GM10847 (cell line): ENCODE results near the gene ZDHHC22.

ENCODE experiments used
- POLR2A ChIP-seq: IDR thresholded peaks from 2 replicates; pipeline ENCODE4 v1.6.1; 2011; ENCODE audit not compliant: insufficient read length; ENCODE audit errors: extremely low read depth

The ZDHHC22 gene

DNA sequence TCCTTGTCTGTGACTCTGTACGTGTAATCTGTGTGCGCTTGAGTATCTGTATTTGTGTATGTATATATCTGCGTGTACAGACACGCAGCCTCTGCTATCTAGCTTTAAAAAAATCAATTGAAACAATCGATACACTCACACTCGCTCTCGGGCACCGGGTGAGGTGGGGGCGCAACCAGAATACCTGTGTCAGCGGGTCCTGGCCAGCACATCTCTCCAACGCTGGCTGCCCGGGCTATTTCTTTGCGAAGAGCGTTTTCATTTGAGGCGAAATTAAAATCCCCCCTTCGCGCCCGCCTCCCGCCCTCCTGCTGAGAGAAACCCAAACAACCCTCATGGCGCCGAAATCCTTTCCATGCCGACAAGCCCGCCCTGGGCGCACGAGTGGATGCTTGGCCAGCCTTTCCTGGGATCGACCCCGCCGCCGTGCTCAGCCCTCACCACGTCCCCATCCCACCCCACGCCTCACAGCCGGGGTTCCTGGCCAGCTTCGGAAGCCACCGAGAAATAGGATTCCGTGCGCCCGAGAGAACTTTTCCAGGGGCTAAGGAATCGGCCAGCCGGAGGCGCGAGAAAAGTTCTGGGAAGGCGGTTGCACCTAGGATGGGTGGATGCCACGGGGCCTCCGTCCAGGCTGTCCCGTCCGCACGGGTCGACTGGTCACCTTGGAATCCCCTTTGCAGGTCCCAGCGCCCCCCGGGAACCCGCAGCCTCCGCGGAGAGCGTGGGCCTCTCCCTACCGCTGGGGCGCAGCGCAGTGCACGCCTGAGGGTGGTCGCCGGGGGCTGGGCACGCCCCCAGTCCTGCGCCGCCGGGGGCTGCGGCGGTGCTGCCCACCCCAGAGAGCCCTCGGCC, 1.0 kb downstream of the ZDHHC22 start:
- no peak for TF ChIP-seq POLR2A

DNA sequence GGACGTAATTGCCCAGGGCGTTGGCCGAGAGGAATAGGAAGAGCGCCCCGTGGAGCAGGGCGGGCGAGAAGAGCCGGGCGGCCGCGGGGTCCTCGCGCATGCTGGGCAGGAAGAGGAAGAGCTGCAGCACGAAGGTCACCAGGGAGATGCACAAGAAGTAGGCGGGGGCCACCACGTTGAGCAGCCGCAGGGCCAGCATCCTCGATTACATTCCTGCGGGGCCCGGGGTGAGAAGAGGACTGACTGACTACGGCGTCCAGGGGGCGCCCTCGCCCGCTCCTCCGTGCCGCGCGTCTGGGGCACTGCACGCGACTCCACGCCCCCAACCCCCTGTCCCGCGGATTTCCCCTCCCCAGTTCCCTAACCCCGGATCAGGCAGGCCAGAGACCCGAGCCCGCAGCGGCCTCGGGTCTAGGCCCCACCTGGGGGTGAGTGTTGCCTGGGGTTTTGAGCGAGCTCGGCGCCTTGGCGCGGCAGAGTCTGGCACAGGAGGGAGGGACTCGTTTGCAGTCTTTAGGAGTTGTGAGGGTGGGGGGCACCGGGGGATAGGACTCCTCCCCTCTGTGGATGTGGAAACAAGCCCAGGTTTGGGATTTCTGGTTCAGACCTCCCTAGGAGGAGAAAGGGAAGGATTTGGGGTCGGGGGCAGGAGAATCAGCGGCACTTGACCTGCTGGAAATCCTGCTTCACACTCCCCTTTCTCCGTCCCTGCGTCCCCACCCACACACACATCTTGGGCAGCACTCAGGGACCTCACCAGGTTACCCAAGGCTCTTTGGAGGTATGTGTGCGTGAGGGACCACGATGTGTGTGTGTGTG, 1.8 kb downstream of the ZDHHC22 start:
- TF ChIP-seq POLR2A = no peak

GRCh38 chr14:77139022-77139421, 2.6 kb downstream of the ZDHHC22 start:
- TF ChIP-seq POLR2A = no peak

DNA sequence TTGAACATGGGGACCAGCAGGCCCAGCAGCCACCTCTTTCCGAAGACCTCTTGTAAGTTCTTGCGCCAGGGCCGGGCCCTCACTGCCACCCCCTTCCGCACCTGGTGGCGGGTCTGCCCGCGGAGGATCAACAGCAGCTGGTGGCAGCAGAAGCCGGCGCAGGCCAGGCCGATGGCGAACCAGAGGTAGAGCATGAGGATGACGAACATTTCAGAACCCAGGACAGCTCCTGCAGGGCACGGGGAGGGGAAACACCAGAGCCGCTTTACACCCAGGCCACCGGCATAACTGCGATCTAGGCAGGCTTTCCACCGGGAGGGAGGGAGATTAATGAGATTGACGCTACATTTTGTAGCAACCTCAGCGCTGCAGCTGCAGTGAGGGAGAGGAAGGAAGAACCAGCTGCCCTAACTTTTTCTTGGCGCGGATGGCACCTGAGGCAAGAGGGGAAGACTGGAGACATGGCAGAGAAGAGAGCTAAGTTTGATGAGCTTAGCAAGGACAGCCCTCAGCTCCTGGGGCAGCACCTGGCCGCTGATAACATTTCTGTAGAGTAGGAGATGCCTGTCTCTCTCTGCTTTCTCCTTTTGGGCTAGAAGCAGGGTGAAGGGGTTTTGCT, 7.8 kb downstream of the ZDHHC22 start:
- TF ChIP-seq POLR2A = no peak

DNA sequence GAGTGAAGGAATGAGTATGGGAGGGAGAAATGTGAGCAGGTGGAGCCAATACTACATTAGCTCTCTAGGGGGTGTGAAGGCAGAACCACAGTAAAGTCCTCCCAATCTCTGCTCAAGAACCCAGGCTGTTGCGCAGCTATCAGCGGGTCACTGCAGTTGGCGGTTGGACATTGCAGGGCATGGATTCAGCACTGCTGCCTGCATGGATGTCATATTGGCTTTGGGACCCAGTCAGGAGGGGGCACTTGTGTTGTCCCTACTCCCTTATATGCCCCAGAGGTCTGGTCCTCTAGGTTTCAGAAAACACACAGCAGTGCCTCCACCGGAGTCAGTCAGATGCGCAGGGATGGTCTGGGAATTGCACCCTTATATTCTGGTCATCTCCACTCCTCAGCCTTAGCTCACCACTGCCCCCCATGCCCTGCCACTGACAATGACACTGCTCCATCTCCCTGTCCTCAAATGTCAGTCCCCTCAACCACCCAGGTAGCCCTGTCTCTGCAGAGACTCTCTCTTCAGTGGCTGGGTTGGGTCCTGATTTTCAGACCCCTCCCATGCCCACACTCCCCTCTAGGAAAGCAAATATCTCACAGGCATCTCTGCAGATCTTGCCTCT, 9.6 kb downstream of the ZDHHC22 start:
- TF ChIP-seq POLR2A = no peak

- no peak for TF ChIP-seq POLR2A
These were observed 10.4 kb downstream of the ZDHHC22 start for GRCh38 chr14:77131206-77131605.

GRCh38 chr14:77130386-77130785, 11.2 kb downstream of the ZDHHC22 start:
- no peak for TF ChIP-seq POLR2A

DNA sequence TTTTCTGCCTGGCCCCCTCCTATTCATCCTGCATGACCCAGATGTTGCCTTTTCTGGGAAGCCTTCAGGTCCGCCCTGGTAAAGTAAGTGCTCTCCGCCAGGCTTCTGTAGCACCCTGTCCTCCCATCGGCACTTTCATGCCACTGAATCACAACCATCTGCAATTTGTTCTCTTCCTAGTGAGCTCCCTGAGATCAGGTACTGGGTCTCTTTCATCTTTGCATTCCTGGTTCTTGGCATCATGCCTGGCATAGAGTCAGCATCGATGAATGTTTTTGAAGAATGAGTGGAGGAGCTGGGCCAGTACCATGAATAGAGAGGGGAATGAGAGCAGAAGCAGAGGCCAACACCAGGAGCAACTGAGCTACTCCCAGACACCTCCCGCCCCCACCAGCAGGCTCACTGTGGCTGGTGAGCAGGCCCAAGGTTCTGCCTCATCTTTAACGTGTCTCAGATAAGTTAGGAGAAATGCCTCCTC, 13.1 kb downstream of the ZDHHC22 start:
- no peak for TF ChIP-seq POLR2A

- no peak for TF ChIP-seq POLR2A
These were observed 15.1 kb downstream of the ZDHHC22 start for GRCh38 chr14:77126461-77126990.

GRCh38 chr14:77125823-77126325, 15.7 kb downstream of the ZDHHC22 start:
- TF ChIP-seq POLR2A = no peak

DNA sequence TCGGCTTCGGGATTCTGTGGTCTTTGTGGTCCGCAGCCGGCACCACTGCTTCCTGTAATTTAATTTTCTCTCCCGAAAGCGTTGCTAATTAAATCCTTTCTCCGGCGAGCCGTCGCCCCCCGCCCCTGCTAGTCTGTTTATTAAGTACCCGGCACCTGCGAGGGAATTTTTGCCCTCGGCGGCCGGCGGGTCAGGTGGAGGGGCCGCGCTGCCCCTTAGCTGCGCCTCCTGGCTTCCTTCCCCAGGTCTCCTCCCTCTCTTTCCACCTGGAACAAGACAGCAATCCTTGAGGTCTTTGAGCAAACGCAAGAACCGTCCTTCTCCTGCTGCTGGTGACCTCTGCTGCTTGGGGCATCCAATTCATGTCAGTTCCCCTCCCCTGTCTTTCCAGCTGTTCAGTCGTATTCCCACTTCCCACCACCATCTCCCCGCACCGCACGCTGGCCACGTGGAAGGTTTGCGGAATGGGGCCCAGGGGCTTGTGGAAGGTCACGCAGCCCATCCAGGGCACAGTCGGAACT, 16.2 kb downstream of the ZDHHC22 start:
- no peak for TF ChIP-seq POLR2A

DNA sequence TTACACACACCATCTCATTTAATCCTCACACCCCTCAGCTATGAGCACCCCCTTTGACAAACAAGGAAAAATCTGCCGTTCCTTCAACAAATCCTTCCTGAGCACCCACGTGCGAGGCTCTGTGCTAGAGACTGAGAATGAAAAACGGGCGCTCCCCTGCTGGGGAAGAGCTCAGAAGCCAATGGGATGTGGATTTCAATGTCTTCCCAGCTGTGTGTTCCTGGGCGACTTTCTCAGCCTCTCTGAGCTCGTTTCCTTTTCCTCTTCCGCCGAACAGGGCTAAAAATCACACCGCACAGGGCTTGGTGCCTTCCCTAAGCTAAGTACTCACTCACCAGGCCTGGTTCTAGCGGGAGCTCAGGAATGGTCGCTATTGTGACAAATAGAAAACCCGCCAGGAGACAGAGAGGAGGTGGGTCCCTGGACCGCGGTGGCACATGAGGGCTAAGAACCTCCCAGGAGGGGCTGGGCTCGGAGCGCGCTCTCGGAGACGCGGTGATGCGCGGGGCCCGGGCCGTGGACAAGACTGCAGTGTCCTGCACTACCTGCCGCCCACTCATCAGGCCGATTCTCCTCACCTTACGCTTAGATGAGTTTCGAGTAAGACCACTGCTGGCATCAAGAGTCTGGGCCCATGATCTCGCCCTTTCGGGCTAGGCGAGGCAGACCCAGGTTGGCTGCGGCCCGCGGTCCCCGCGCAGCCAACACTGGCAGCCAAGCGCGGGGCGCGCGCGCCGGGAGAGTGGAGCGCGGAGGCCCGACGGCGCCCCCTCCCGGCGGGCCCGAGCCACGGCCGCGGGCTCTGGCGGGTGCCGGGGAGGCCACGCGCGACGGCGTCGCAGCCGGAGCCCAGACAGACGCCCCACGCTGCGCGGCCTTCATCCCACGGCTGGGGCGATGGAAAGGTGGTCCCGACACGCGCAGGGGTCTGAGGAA, 17.0 kb downstream of the ZDHHC22 start:
- no peak for TF ChIP-seq POLR2A
